Inflammatory macrophage treated with lipopolysaccharide for 1 hour (primary cell): ENCODE measurements around the gene GRM1.
A peak's percentile ranks its signal among the peaks of the same experiment; 100 is the strongest.
"Not testable (repeated sequence)": the region's sequence is repeated elsewhere in the genome, so short reads cannot be mapped to it uniquely, and the experiment has no call there.

Experiments used
- DNase-seq, 2 donors: peaks; one replicate each; pipeline ENCODE4 v3.0.0-alpha.2; 2020 to 2022

Gene GRM1

GRCh38 chr6:146194434-146194833, 165.6 kb downstream of the GRM1 start:
- no peak for DNase-seq

GRCh38 chr6:146200176-146200575, 171.3 kb downstream of the GRM1 start:
- no peak for DNase-seq

GRCh38 chr6:146202570-146202969, 173.7 kb downstream of the GRM1 start:
- no peak for DNase-seq

GRCh38 chr6:146209942-146210341, 181.1 kb downstream of the GRM1 start:
- DNase-seq = no peak

GRCh38 chr6:146210406-146211083, 181.7 kb downstream of the GRM1 start:
- no peak for DNase-seq

GRCh38 chr6:146211646-146212045, 182.8 kb downstream of the GRM1 start:
- peak in 1 of 2 donors; percentile 3 for DNase-seq

GRCh38 chr6:146212781-146213180, 183.9 kb downstream of the GRM1 start:
- no peak for DNase-seq

GRCh38 chr6:146219101-146219500, 190.2 kb downstream of the GRM1 start:
- DNase-seq = no peak

GRCh38 chr6:146224449-146224848, 195.6 kb downstream of the GRM1 start:
- DNase-seq = no peak

- DNase-seq = no peak
Observed at GRCh38 chr6:146224988-146225387, 196.1 kb downstream of the GRM1 start.

- DNase-seq = no peak
Observed at GRCh38 chr6:146240322-146240721, 211.5 kb downstream of the GRM1 start.

- DNase-seq = no peak
Observed at GRCh38 chr6:146240807-146241206, 211.9 kb downstream of the GRM1 start.

- not testable (repeated sequence) for DNase-seq
Observed at GRCh38 chr6:146243646-146244045, 214.8 kb downstream of the GRM1 start.

- DNase-seq = no peak
Observed at GRCh38 chr6:146244630-146245143, 215.8 kb downstream of the GRM1 start.

- DNase-seq = no peak
Observed at GRCh38 chr6:146246028-146246427, 217.2 kb downstream of the GRM1 start.

GRCh38 chr6:146253691-146254090, 224.8 kb downstream of the GRM1 start:
- DNase-seq = no peak

- no peak for DNase-seq
Observed at GRCh38 chr6:146258206-146258605, 229.3 kb downstream of the GRM1 start.

- no peak for DNase-seq
Observed at GRCh38 chr6:146260886-146261285, 232.0 kb downstream of the GRM1 start.

GRCh38 chr6:146265056-146265455, 236.2 kb downstream of the GRM1 start:
- no peak for DNase-seq

- DNase-seq = no peak
Observed at GRCh38 chr6:146267447-146267846, 238.6 kb downstream of the GRM1 start.

- no peak for DNase-seq
Observed at GRCh38 chr6:146267946-146268345, 239.1 kb downstream of the GRM1 start.

GRCh38 chr6:146269482-146269881, 240.6 kb downstream of the GRM1 start:
- DNase-seq = no peak

GRCh38 chr6:146271163-146271562, 242.3 kb downstream of the GRM1 start:
- not testable (repeated sequence) for DNase-seq

GRCh38 chr6:146273490-146273889, 244.6 kb downstream of the GRM1 start:
- no peak for DNase-seq

GRCh38 chr6:146277142-146277541, 248.3 kb downstream of the GRM1 start:
- no peak for DNase-seq
